Kidney epithelial cell (primary cell): ENCODE measurements around the gene ATP13A2. TPM values are rescaled to one million over a fixed set of nuclear protein-coding genes. Genes with fewer than 3 reads are reported as not detected.
A peak's percentile ranks its signal among the peaks of the same experiment; 100 is the strongest.

Source experiments
- DNase-seq: peaks from one replicate; pipeline ENCODE4 v3.0.0-alpha.2; 2010; ENCODE audit warnings: low read depth
- H3K27me3 ChIP-seq: 2 replicates; pipeline ENCODE4 v1.6.0; 2011; ENCODE audit warnings: low read length; ENCODE audit not compliant: control insufficient read depth, insufficient read depth
- H3K36me3 ChIP-seq: 2 replicates; pipeline ENCODE4 v1.5.1; 2011; ENCODE audit warnings: low read length; ENCODE audit not compliant: control insufficient read depth, insufficient read depth
- H3K4me3 ChIP-seq: 2 replicates; pipeline ENCODE4 v1.5.1; 2011; ENCODE audit warnings: low read depth, mild to moderate bottlenecking, control low read depth, low read length
- total RNA-seq: library from RNA; depleted of rRNA; stranded (reverse); fragments of >200 nt; gene quantifications from 2 replicates; pipeline ENCODE4 v1.2.3, GENCODE V29; 2015
- TF ChIP-seq, protein P1 (sequence below): IDR thresholded peaks from 2 replicates; pipeline ENCODE4 v1.5.1; 2011; ENCODE audit warnings: mild to moderate bottlenecking, moderate library complexity, low read length, control low read depth, inconsistent platforms; ENCODE audit not compliant: insufficient read depth, poor library complexity, severe bottlenecking

Gene ATP13A2
- total RNA-seq, result 74.1 and 107 TPM in 2 replicates

DNA sequence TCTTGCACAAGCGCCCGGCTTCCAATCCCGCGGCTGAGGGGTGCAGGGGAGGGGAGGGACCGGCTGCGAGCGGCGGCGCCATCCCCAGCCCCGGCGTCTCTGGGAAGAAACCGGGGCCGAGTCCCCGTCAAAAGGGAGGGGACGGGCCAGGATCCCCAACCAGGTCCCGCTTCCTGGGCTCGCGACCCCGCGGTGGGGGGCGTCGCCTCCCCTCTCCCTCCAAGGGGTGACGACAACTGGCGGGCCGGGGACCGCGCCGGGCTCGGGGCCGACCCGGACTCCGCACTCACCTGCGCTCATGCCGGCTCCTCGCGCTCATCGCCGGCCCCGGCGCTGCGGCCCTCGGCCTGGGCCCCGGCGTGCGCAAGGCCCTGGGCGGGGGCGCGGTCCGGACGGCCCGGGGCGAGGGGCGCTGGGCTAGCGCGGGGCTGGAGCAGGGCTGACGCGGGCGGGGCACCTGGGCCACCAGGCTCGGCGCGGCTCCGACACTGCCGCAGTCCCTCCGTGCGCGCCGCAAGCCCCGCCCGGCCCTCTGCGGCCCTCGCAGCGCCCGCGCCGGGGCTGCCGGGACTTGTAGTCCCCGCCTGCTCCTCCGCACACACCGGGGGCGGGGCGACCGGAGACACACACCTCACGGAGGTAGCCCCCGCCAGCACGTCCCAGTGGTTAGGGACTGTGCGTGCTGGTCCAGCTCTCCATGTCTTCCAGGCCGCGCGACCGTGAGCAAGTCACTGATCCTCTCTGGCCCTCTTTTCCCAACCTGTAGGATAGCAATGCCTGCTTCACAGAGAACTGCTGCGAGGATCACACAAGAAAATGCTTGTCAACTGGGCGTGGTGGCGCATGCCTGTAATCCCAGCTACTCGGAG is at the start of gene ATP13A2:
Gene ATP13A2, minus strand, starts transcription at position 490 of the 869 bp plus-strand sequence. Its CDS starts 190 bp downstream, at position 300.
- Histone ChIP-seq H3K36me3 (no peaks in the 10 kb centered on the region), H3K4me3 (peak within 1 kb of the TSS; percentile 76), H3K27me3 (no peaks in the 10 kb centered on the region)
- TF ChIP-seq, protein P1, sequence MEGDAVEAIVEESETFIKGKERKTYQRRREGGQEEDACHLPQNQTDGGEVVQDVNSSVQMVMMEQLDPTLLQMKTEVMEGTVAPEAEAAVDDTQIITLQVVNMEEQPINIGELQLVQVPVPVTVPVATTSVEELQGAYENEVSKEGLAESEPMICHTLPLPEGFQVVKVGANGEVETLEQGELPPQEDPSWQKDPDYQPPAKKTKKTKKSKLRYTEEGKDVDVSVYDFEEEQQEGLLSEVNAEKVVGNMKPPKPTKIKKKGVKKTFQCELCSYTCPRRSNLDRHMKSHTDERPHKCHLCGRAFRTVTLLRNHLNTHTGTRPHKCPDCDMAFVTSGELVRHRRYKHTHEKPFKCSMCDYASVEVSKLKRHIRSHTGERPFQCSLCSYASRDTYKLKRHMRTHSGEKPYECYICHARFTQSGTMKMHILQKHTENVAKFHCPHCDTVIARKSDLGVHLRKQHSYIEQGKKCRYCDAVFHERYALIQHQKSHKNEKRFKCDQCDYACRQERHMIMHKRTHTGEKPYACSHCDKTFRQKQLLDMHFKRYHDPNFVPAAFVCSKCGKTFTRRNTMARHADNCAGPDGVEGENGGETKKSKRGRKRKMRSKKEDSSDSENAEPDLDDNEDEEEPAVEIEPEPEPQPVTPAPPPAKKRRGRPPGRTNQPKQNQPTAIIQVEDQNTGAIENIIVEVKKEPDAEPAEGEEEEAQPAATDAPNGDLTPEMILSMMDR, result no peak
- DNase-seq, result no peak

DNA sequence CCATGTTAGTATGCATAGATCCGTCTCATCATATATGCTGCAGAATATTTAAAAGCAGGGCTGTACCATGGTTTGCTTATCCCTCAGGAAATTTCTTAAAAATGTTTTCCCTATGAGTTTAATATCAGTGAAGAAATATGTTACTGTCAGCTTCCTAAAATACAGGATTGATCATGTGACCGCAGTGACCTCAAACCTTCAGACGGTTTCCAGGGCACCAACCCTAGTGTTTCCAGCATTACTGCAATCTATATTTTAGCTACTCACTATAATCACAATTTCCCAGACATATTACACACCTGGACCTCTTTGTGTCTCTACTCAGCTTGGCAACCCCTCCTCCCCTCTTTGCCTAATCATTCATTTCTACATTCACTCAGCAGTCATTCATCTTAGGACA is 49.8 kb upstream of the ATP13A2 start:
- no peaks in the 10 kb centered on the region for H3K27me3 ChIP-seq
- no peak overlapping the region for H3K4me3 ChIP-seq
- no peak for DNase-seq
- no peaks in the 10 kb centered on the region for H3K36me3 ChIP-seq
- TF ChIP-seq, protein P1, result no peak

DNA sequence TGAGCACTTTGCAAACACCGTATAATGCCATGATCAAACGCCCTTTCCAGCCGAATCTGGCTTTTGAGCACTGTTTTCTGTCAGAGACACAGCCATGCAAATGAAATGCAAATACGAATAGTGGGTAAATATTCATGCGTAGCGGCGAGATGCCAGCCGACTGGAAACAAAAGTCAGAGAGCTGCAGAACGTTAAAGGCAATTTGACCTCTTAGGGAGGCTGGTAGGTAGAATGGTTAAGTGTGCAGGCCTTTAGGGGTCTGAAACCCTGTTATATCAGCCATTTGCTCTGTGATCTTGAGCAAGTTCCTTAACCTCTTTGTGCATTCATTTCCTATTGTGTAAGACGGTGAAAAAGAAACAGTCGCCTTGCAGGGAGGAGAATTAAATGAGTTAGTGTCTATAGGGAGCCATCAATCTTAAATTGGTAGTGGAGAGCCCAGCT is 48.6 kb upstream of the ATP13A2 start:
- TF ChIP-seq, protein P1, result no peak

DNA sequence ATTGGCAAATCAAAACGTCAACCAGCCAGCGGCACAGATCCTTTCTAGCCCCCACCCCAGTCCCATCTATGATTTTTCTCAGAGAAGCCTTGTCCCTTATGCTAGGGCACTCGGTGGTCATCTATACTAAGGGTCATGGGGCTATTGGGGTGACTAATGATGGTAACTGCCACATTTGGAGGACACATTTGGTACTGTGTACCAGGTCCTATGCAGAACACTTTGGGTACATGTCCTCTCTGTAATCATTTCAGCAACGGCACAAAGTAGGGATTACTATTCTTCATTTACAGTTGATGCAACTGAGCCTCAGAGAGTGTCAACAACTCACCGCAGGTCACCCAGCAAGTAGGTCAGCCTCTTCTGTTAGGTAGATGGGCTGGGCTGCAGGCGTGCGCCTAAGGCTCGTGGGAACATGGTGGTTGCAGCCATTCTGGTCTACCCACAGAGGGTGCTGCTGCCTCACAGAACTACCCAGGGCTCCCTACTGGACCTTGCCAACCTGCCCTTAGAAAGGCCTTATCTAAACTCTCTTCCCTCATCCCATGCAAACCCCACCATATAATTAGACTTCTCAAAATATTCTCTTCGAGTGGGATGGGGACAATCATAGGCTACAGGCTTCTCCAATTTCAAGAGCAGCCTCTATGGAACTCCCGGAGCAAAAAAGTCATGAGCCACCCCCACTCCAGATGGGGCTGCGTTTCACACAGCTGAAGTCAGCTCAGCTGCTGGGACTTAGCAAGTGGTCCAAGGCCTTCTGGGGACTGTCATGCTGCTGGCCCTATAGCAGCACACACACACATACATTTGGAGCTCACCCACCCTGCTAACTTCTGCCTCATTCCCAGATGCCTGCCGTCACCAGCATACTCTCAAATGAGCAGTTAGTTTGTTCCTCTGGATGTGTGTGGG is 47.9 kb upstream of the ATP13A2 start:
- H3K4me3 ChIP-seq, result no peak overlapping the region
- TF ChIP-seq, protein P1, result peak; percentile 86
- H3K27me3 ChIP-seq, result no peaks in the 10 kb centered on the region
- DNase-seq, result no peak
- H3K36me3 ChIP-seq, result no peaks in the 10 kb centered on the region

More for the DNA sequence above, 48.6 kb upstream of the ATP13A2 start:
- Histone ChIP-seq H3K27me3 (no peaks in the 10 kb centered on the region), H3K4me3 (no peak overlapping the region), H3K36me3 (no peaks in the 10 kb centered on the region)
- no peak for DNase-seq

- Histone ChIP-seq H3K27me3 (no peaks in the 10 kb centered on the region), H3K36me3 (no peaks in the 10 kb centered on the region), H3K4me3 (no peak overlapping the region)
- no peak for DNase-seq
- TF ChIP-seq, protein P1, result no peak
These were observed 44.8 kb upstream of the ATP13A2 start for GRCh38 chr1:17056551-17056950.
